CD4-positive, alpha-beta T cell (primary cell): ENCODE measurements around the gene CCDC3. TPM values are rescaled to one million over a fixed set of nuclear protein-coding genes. Genes with fewer than 3 reads are reported as not detected.

Experiments used
- ATAC-seq: fragments of 200-7000 bp; cut with Tn5 transposase; one replicate; pipeline ENCODE4 v1.10.0; 2022; ENCODE audit warnings: mild to moderate bottlenecking; ENCODE audit not compliant: poor library complexity
- CTCF ChIA-PET: fragments of 350-600 bp; sonication (Branson Sonifier 250); formaldehyde crosslinking; loops from one replicate; lab custom pipeline; 2021; ENCODE audit warnings: antibody characterized with exemption, inconsistent platforms; lab: Charles Lee
- POLR2A ChIA-PET: fragments of 350-600 bp; sonication (Branson Sonifier 250); formaldehyde crosslinking; loops from one replicate; lab custom pipeline; 2021; ENCODE audit warnings: antibody characterized with exemption, inconsistent platforms; lab: Charles Lee
- DNase-seq, 14 experiments: peaks; one replicate each; pipeline ENCODE4 v3.0.0-alpha.2; 2013 to 2020; ENCODE audit warnings: mixed read lengths in 2 of 14
- H3K27ac ChIP-seq, 2 donors: one replicate each; pipeline versions ENCODE4 v1.5.1 to v1.7.0; 2013; ENCODE audit warnings: low read length in 2 of 2, low read depth in 1 of 2, mild to moderate bottlenecking in 1 of 2
- H3K27me3 ChIP-seq, 2 experiments: 1 replicate in 1 of 2; 2 replicates in 1 of 2; pipeline versions ENCODE4 v1.6.1 to v1.7.0; 2013; ENCODE audit warnings: low read length in 2 of 2, control low read depth in 1 of 2, mild to moderate bottlenecking in 1 of 2, moderate library complexity in 1 of 2; ENCODE audit not compliant: insufficient read depth in 2 of 2, control insufficient read depth in 1 of 2
- H3K36me3 ChIP-seq: one replicate; pipeline ENCODE4 v1.6.1; 2013; ENCODE audit warnings: low read length, control low read depth; ENCODE audit not compliant: insufficient read depth
- H3K4me1 ChIP-seq: one replicate; pipeline ENCODE4 v1.6.1; 2013; ENCODE audit warnings: low read length, control low read depth; ENCODE audit not compliant: insufficient read depth
- H3K4me3 ChIP-seq: one replicate; pipeline ENCODE4 v1.5.1; 2013; ENCODE audit warnings: mild to moderate bottlenecking, low read length, moderate library complexity
- H3K9me3 ChIP-seq, 2 experiments: 1 replicate in 1 of 2; 2 replicates in 1 of 2; pipeline versions ENCODE4 v1.6.1 to v1.7.0; 2013; ENCODE audit warnings: low read length in 2 of 2, mild to moderate bottlenecking in 2 of 2, control low read depth in 1 of 2, moderate library complexity in 1 of 2; ENCODE audit not compliant: control insufficient read depth in 1 of 2, insufficient read depth in 1 of 2
- H3K27ac Mint-ChIP-seq: one replicate; pipeline ENCODE4 v1.8.0; 2020; ENCODE audit warnings: mixed read lengths
- H3K27me3 Mint-ChIP-seq: one replicate; pipeline ENCODE4 v1.8.0; 2021; ENCODE audit warnings: mixed read lengths
- H3K36me3 Mint-ChIP-seq: one replicate; pipeline ENCODE4 v1.8.0; 2021; ENCODE audit warnings: low read depth, mixed read lengths
- H3K4me1 Mint-ChIP-seq: one replicate; pipeline ENCODE4 v1.8.0; 2021; ENCODE audit warnings: low read depth, mixed read lengths
- H3K4me3 Mint-ChIP-seq: one replicate; pipeline ENCODE4 v1.8.0; 2020; ENCODE audit warnings: mild to moderate bottlenecking, mixed read lengths
- H3K9me3 Mint-ChIP-seq: one replicate; pipeline ENCODE4 v1.8.0; 2020; ENCODE audit warnings: mixed read lengths
- CTCF ChIP-seq: fragments of 200-600 bp; IDR thresholded peaks from one replicate; pipeline ENCODE4 v1.8.0; 2022; ENCODE audit warnings: antibody characterized with exemption, mild to moderate bottlenecking
- intact Hi-C, 2 experiments: fragments of 100-400 bp; cut with DNase I in 1 of 2; cut with micrococcal nuclease in 1 of 2; formaldehyde crosslinking; loops; one replicate each; pipeline versions ENCODE4 v1.15.1 to v1.9.0; 2023 to 2025; cut with DNase I, micrococcal nuclease
- total RNA-seq, 174 experiments: library from RNA in 2 of 174; stranded (reverse) in 2 of 174; gene quantifications; one replicate each; pipeline ENCODE4 v1.2.3 and lab custom pipeline; 2021 to 2026

The CCDC3 gene
- total RNA-seq, 2 experiments from 2014 or later = 0.08 TPM; not detected in 1

- Mint-ChIP-seq H3K4me3 (no peak overlapping the region), H3K4me1 (no peaks in the 10 kb centered on the region), H3K9me3 (no peaks in the 10 kb centered on the region), H3K27ac (no peak overlapping the region), H3K27me3 (peaks cover 36% of the 10 kb centered on the region), H3K36me3 (no peaks in the 10 kb centered on the region)
- no peaks in the 10 kb centered on the region for H3K9me3 ChIP-seq
- no peak for TF ChIP-seq CTCF
- intact Hi-C loops = no loop called here
- no peaks in the 10 kb centered on the region for H3K36me3 ChIP-seq
- DNase-seq (no peak), ATAC-seq (no peak)
- H3K4me3 ChIP-seq = no peak overlapping the region
- ChIA-PET CTCF (no interaction called here), POLR2A (no interaction called here)
- peaks cover 4 to 15% of the 10 kb centered on the region in 2 experiments for H3K27me3 ChIP-seq
- no peak overlapping the region for H3K27ac ChIP-seq
- H3K4me1 ChIP-seq = no peaks in the 10 kb centered on the region
Observed at GRCh38 chr10:12846718-12847117, 154.8 kb downstream of the CCDC3 start.

Other genes starting within 250 kb of the CCDC3 start
- 10 to 100 TPM; 86.8 to 99.6 TPM for gene OPTN, start 98.5 kb upstream of the CCDC3 start, total RNA-seq
- gene MCM10, start 159.8 kb upstream of the CCDC3 start, total RNA-seq = under 1 TPM; 0.16 to 0.50 TPM
- not detected for gene UCMA, start 232.7 kb upstream of the CCDC3 start, total RNA-seq